Esophagus squamous epithelium (tissue), 4 donors: ENCODE results near the gene PEAR1.

ENCODE experiments used
- POLR2A ChIP-seq, 4 donors: fragments of 450-650 bp; IDR thresholded peaks; one replicate each; pipeline ENCODE4 v1.6.1; 2017; ENCODE audit warnings: antibody characterized with exemption in 4 of 4, mild to moderate bottlenecking in 4 of 4, moderate library complexity in 3 of 4
- TF ChIP-seq, protein P1 (sequence below), 6 experiments: fragments of 450-650 bp in 4 of 6; fragments of 200-600 bp in 2 of 6; sonication (generic) in 2 of 6; IDR thresholded peaks; one replicate each; pipeline ENCODE4 v1.5.1; 2016 to 2019; ENCODE audit warnings: antibody characterized with exemption in 6 of 6, mild to moderate bottlenecking in 4 of 6, moderate library complexity in 4 of 6

- no peak for TF ChIP-seq POLR2A (IDR thresholded peaks at IDR 0.05)
- TF ChIP-seq, protein P1, sequence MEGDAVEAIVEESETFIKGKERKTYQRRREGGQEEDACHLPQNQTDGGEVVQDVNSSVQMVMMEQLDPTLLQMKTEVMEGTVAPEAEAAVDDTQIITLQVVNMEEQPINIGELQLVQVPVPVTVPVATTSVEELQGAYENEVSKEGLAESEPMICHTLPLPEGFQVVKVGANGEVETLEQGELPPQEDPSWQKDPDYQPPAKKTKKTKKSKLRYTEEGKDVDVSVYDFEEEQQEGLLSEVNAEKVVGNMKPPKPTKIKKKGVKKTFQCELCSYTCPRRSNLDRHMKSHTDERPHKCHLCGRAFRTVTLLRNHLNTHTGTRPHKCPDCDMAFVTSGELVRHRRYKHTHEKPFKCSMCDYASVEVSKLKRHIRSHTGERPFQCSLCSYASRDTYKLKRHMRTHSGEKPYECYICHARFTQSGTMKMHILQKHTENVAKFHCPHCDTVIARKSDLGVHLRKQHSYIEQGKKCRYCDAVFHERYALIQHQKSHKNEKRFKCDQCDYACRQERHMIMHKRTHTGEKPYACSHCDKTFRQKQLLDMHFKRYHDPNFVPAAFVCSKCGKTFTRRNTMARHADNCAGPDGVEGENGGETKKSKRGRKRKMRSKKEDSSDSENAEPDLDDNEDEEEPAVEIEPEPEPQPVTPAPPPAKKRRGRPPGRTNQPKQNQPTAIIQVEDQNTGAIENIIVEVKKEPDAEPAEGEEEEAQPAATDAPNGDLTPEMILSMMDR (IDR thresholded peaks at IDR 0.05): no peak
These were observed 39.8 kb upstream of the PEAR1 start for GRCh38 chr1:156853761-156854160.
